Thymus (tissue), 11 donors: ENCODE data around the gene PRKCQ. TPM values are rescaled to one million over a fixed set of nuclear protein-coding genes. Genes with fewer than 3 reads are reported as not detected.

Experiments
- DNase-seq, 9 donors: peaks; one replicate each; pipeline ENCODE4 v3.0.0-alpha.2; 2013; ENCODE audit warnings: low spot score in 9 of 9, low read depth in 6 of 9, missing footprints in 1 of 9
- H3K27ac ChIP-seq, 2 donors: one replicate each; pipeline ENCODE4 v1.5.1; 2013; ENCODE audit warnings: control low read depth in 1 of 2, low read depth in 1 of 2, low read length in 1 of 2, mild to moderate bottlenecking in 1 of 2, moderate library complexity in 1 of 2
- H3K27me3 ChIP-seq, 2 donors: one replicate each; pipeline ENCODE4 v1.5.1; 2013; ENCODE audit warnings: low read length in 1 of 2; ENCODE audit not compliant: control insufficient read depth in 2 of 2, insufficient read depth in 1 of 2
- H3K36me3 ChIP-seq, 2 donors: one replicate each; pipeline ENCODE4 v1.5.1; 2013; ENCODE audit warnings: low read length in 1 of 2, mild to moderate bottlenecking in 1 of 2, moderate library complexity in 1 of 2; ENCODE audit not compliant: control insufficient read depth in 2 of 2, insufficient read depth in 2 of 2
- H3K4me1 ChIP-seq, 2 donors: one replicate each; pipeline ENCODE4 v1.5.1; 2013; ENCODE audit warnings: low read length in 2 of 2; ENCODE audit not compliant: control insufficient read depth in 2 of 2, insufficient read depth in 2 of 2
- H3K4me3 ChIP-seq, 2 donors: one replicate each; pipeline ENCODE4 v1.5.1; 2013; ENCODE audit warnings: low read length in 2 of 2, control low read depth in 1 of 2, mild to moderate bottlenecking in 1 of 2
- H3K9me3 ChIP-seq, 2 donors: one replicate each; pipeline ENCODE4 v1.5.1; 2013; ENCODE audit warnings: low read length in 1 of 2, mild to moderate bottlenecking in 1 of 2; ENCODE audit not compliant: control insufficient read depth in 2 of 2, insufficient read depth in 1 of 2
- WGBS: extraction: QIAGEN DNeasy Blood & Tissue Kit; methylation state at CpG from one replicate; pipeline ENCODE4 v1.1.7; 2013; 5-methylcytosine and 5-hydroxymethylcytosine counted together
- polyA plus RNA-seq: library from polyadenylated mRNA; stranded (reverse); fragments of 200-250 nt; gene quantifications from one replicate; pipeline ENCODE4 v1.2.3, GENCODE V29; 2013
- total RNA-seq: library from RNA; stranded (reverse); fragments of 120-200 nt; gene quantifications from one replicate; pipeline ENCODE4 v1.2.4, GENCODE V29; 2013
- donor health status: healthy.

PRKCQ gene
- total and polyA plus RNA-seq, 2 donors = 18.1 to 55.2 TPM

GRCh38 chr10:6501931-6502330 lies 78.1 kb downstream of the PRKCQ start:
- 48% methylated on average over 4 of the region's 4 CpGs for WGBS
- Histone ChIP-seq H3K4me1 (peaks cover 3 to 13% of the 10 kb centered on the region in 2 donors), H3K9me3 (no peaks in the 10 kb centered on the region), H3K27me3 (no peaks in the 10 kb centered on the region), H3K4me3 (no peak overlapping the region), H3K27ac (no peak overlapping the region), H3K36me3 (peaks cover 34 to 60% of the 10 kb centered on the region in 2 donors)
- DNase-seq = no peak

GRCh38 chr10:6499974-6500373 lies 80.1 kb downstream of the PRKCQ start:
- Histone ChIP-seq H3K4me1 (peaks cover 10 to 22% of the 10 kb centered on the region in 2 donors), H3K27ac (no peak overlapping the region), H3K27me3 (no peaks in the 10 kb centered on the region), H3K4me3 (no peak overlapping the region), H3K36me3 (peaks cover 50 to 72% of the 10 kb centered on the region in 2 donors), H3K9me3 (no peaks in the 10 kb centered on the region)
- DNase-seq = no peak

- DNase-seq = peak in 3 of 9 donors; percentile 42 to 71 (median 47)
- Histone ChIP-seq H3K4me3 (no peak overlapping the region), H3K27ac (no peak overlapping the region), H3K27me3 (no peaks in the 10 kb centered on the region), H3K9me3 (no peaks in the 10 kb centered on the region), H3K36me3 (peaks cover 59 to 79% of the 10 kb centered on the region in 2 donors), H3K4me1 (peaks cover 16 to 34% of the 10 kb centered on the region in 2 donors)
- WGBS = 58% methylated on average over 2 of the region's 2 CpGs
Measured at GRCh38 chr10:6498771-6499170, 81.3 kb downstream of the PRKCQ start.

GRCh38 chr10:6497620-6498019 lies 82.5 kb downstream of the PRKCQ start:
- H3K27me3 ChIP-seq = no peaks in the 10 kb centered on the region
- no peaks in the 10 kb centered on the region for H3K9me3 ChIP-seq
- peaks cover 16 to 36% of the 10 kb centered on the region in 2 donors for H3K4me1 ChIP-seq
- no peak for DNase-seq
- 95% methylated on average over 4 of the region's 4 CpGs for WGBS
- H3K36me3 ChIP-seq = peaks cover 63 to 83% of the 10 kb centered on the region in 2 donors
- no peak overlapping the region for H3K27ac ChIP-seq
- H3K4me3 ChIP-seq = no peak overlapping the region

DNA sequence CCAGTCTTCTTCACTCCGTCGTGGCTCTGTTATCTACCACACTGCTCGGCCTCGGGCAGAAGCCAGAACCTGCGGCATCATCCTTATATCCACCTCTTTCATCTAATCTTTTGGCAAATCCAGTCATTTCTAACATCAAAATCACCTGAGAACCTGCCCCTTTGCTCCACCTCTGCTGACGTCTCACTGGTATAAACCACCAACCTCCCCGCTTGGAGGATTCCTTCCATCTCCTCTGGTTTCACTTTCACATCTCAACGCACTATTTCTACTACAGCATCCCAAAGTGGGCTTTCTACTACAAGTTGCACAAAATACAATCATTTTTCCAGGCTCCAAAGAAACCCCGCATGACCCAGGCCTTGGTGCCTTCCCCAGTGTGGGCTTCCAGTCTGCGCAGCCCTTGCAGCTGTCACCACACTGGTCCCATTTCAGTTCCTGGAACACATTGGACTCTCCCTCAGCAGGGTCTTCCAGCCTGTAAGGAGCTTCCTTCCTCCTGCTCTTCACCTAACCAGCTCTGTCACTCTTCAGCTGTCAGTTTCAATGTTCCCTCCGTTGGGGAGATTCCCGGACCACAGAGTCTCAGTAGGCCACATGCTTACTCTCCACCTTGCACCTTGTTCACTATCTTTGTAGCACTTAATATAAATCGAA lies 85.0 kb downstream of the PRKCQ start:
- Histone ChIP-seq H3K4me1 (peaks cover 23 to 49% of the 10 kb centered on the region in 2 donors), H3K27ac (peak overlapping the region; percentile 46 to 66), H3K27me3 (no peaks in the 10 kb centered on the region), H3K4me3 (no peak overlapping the region), H3K36me3 (peaks cover 65 to 93% of the 10 kb centered on the region in 2 donors), H3K9me3 (no peaks in the 10 kb centered on the region)
- DNase-seq = peak in 6 of 9 donors; percentile 29 to 77 (median 48)
- 57% methylated on average over 13 of the region's 13 CpGs for WGBS

GRCh38 chr10:6494442-6494819 lies 85.6 kb downstream of the PRKCQ start:
- Histone ChIP-seq H3K36me3 (peaks cover 72 to 94% of the 10 kb centered on the region in 2 donors), H3K27me3 (no peaks in the 10 kb centered on the region), H3K4me3 (no peak overlapping the region), H3K27ac (no peak overlapping the region), H3K4me1 (peaks cover 23 to 46% of the 10 kb centered on the region in 2 donors), H3K9me3 (no peaks in the 10 kb centered on the region)
- no peak for DNase-seq
- 94% methylated on average over 2 of the region's 2 CpGs for WGBS

- H3K4me1 ChIP-seq = peaks cover 20 to 43% of the 10 kb centered on the region in 2 donors
- no peaks in the 10 kb centered on the region for H3K9me3 ChIP-seq
- H3K4me3 ChIP-seq = no peak overlapping the region
- peaks cover 78 to 95% of the 10 kb centered on the region in 2 donors for H3K36me3 ChIP-seq
- no peak for DNase-seq
- no peaks in the 10 kb centered on the region for H3K27me3 ChIP-seq
- WGBS = 72% methylated on average over 11 of the region's 11 CpGs
- H3K27ac ChIP-seq = peak overlapping the region in 1 of 2 donors; percentile 3
Measured at GRCh38 chr10:6493521-6494441, 86.3 kb downstream of the PRKCQ start.

DNA sequence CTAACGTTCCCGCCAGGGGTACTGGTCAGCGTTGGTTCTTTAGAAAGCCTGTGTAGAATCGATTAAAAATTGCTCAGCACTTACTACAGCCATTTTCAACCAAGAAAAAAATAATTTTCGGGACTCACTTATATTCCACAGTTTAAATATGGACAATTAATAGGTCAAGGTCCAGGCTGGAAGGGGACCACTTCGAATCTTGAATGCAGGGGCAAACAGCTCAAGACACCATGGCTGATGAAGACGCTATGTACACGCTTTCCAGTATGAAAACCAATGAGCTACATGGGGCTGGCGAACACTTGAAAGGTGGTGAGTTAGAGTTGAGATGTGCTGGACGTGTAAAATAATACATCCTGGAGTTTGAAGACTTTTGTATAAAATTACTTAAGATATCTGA lies 87.2 kb downstream of the PRKCQ start:
- 98% methylated on average over 10 of the region's 10 CpGs for WGBS
- Histone ChIP-seq H3K9me3 (no peaks in the 10 kb centered on the region), H3K27ac (no peak overlapping the region), H3K4me1 (peaks cover 20 to 36% of the 10 kb centered on the region in 2 donors), H3K27me3 (no peaks in the 10 kb centered on the region), H3K4me3 (no peak overlapping the region), H3K36me3 (peaks cover 73 to 94% of the 10 kb centered on the region in 2 donors)
- DNase-seq = no peak
